Parathyroid adenoma (tissue), 2 donors: Measurements from ENCODE around the gene EEF1G.

Experiments used
- H2AFZ ChIP-seq: fragments of 300-600 bp; sonication (generic); one replicate; pipeline ENCODE4 v1.7.0; 2017; ENCODE audit warnings: antibody characterized with exemption, mild to moderate bottlenecking
- H3K27ac ChIP-seq: fragments of 300-600 bp; sonication (generic); one replicate; pipeline ENCODE4 v1.7.0; 2017
- H3K27me3 ChIP-seq: fragments of 300-600 bp; sonication (generic); one replicate; pipeline ENCODE4 v1.7.0; 2017; ENCODE audit warnings: low read length; ENCODE audit not compliant: control insufficient read depth, insufficient read depth
- H3K36me3 ChIP-seq: fragments of 300-600 bp; sonication (generic); one replicate; pipeline ENCODE4 v1.7.0; 2017; ENCODE audit warnings: low read length; ENCODE audit not compliant: control insufficient read depth, insufficient read depth
- H3K4me1 ChIP-seq: fragments of 300-600 bp; sonication (generic); one replicate; pipeline ENCODE4 v1.7.0; 2017; ENCODE audit warnings: control low read depth
- H3K4me2 ChIP-seq: fragments of 300-600 bp; sonication (generic); one replicate; pipeline ENCODE4 v1.7.0; 2017; ENCODE audit warnings: low read length
- H3K4me3 ChIP-seq: fragments of 300-600 bp; sonication (generic); one replicate; pipeline ENCODE4 v1.7.0; 2017; ENCODE audit warnings: low read depth, low read length
- H3K79me2 ChIP-seq: fragments of 300-600 bp; sonication (generic); one replicate; pipeline ENCODE4 v1.7.0; 2017; ENCODE audit warnings: control low read depth
- H3K9ac ChIP-seq: fragments of 300-600 bp; sonication (generic); one replicate; pipeline ENCODE4 v1.7.0; 2017; ENCODE audit warnings: mild to moderate bottlenecking
- H3K9me3 ChIP-seq: fragments of 300-600 bp; sonication (generic); one replicate; pipeline ENCODE4 v1.7.0; 2017; ENCODE audit warnings: low read length; ENCODE audit not compliant: control insufficient read depth
- TF ChIP-seq, protein P1 (sequence below): fragments of 300-600 bp; sonication (generic); IDR thresholded peaks from one replicate; pipeline ENCODE4 v1.7.0; 2017; ENCODE audit warnings: antibody characterized with exemption, mild to moderate bottlenecking
- donor health status: primary hyperparathyroidism.

The EEF1G gene

DNA sequence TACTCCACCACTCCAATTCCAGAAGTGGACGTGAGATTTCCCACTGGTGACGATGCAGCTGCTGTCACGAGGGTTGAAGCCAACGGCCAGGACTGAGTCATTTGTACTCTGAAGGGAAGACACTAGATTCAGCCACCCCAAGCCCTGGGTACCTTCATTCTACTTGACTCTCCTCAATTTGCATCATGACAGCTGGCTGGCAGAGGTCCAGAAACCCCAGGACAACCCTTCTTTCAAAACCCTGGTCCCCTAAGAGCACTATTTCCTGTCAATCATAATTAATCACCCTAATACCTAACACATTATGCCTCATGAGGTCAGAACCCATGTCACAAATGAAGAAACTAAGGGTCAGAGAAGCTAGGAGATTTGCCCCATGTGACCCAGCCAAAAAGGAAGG is 34.0 kb upstream of the EEF1G start:
- H3K36me3 ChIP-seq = no peaks in the 10 kb centered on the region
- no peaks in the 10 kb centered on the region for H3K79me2 ChIP-seq
- H3K9ac ChIP-seq = no peak overlapping the region
- no peak overlapping the region for H3K27ac ChIP-seq
- no peak overlapping the region for H3K4me2 ChIP-seq
- H3K27me3 ChIP-seq = no peaks in the 10 kb centered on the region
- no peak overlapping the region for H2AFZ ChIP-seq
- TF ChIP-seq, protein P1, sequence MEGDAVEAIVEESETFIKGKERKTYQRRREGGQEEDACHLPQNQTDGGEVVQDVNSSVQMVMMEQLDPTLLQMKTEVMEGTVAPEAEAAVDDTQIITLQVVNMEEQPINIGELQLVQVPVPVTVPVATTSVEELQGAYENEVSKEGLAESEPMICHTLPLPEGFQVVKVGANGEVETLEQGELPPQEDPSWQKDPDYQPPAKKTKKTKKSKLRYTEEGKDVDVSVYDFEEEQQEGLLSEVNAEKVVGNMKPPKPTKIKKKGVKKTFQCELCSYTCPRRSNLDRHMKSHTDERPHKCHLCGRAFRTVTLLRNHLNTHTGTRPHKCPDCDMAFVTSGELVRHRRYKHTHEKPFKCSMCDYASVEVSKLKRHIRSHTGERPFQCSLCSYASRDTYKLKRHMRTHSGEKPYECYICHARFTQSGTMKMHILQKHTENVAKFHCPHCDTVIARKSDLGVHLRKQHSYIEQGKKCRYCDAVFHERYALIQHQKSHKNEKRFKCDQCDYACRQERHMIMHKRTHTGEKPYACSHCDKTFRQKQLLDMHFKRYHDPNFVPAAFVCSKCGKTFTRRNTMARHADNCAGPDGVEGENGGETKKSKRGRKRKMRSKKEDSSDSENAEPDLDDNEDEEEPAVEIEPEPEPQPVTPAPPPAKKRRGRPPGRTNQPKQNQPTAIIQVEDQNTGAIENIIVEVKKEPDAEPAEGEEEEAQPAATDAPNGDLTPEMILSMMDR = no peak
- no peaks in the 10 kb centered on the region for H3K9me3 ChIP-seq
- H3K4me3 ChIP-seq = no peak overlapping the region
- no peaks in the 10 kb centered on the region for H3K4me1 ChIP-seq

DNA sequence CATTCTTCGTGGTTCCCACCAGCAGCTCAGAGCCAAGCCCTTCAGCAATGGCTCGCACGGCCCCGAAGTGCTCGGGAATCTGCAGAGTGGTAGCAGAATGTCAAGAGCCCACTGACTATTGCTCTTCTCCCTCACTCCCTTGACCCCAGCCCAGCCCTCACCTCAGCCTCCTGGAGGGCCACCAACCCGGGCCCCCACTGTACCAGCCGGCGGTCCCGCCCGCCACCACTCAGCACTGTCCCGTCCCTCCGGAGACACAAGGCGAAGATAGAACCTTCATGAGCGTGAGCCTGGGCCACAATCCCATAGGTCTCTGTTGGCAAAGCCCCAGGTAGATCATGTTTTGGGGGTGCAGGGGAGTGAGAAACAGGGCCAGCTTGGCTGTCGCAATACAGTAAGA is 32.2 kb upstream of the EEF1G start:
- no peaks in the 10 kb centered on the region for H3K27me3 ChIP-seq
- no peaks in the 10 kb centered on the region for H3K9me3 ChIP-seq
- H3K27ac ChIP-seq = no peak overlapping the region
- H3K4me3 ChIP-seq = no peak overlapping the region
- no peaks in the 10 kb centered on the region for H3K79me2 ChIP-seq
- no peak overlapping the region for H2AFZ ChIP-seq
- TF ChIP-seq, protein P1 = no peak
- H3K4me2 ChIP-seq = no peak overlapping the region
- H3K36me3 ChIP-seq = no peaks in the 10 kb centered on the region
- H3K9ac ChIP-seq = no peak overlapping the region
- no peaks in the 10 kb centered on the region for H3K4me1 ChIP-seq

DNA sequence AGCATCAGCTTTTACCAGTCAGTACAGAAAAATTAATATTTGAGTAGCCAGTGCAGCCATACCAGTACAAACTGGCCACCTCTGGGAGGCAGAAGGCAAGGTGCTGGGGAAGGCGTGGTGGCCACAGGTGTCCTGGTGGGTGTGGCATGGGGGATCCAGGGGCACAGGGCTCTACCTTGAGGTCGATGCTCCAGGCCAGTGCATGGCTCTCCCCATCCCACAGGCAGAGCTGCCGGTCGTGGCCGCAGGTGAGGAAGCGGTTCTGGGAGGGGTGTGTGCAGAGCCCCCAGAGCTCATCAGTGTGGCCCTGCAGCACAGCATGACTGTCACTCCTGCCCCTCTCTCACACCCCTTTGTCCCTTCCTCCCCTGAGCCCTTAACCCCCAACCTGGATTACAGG is 31.8 kb upstream of the EEF1G start:
- Histone ChIP-seq H3K79me2 (no peaks in the 10 kb centered on the region), H3K4me3 (no peak overlapping the region), H3K9ac (no peak overlapping the region), H2AFZ (no peak overlapping the region), H3K27ac (no peak overlapping the region), H3K4me2 (no peak overlapping the region), H3K9me3 (no peaks in the 10 kb centered on the region), H3K36me3 (no peaks in the 10 kb centered on the region), H3K27me3 (no peaks in the 10 kb centered on the region), H3K4me1 (no peaks in the 10 kb centered on the region)
- TF ChIP-seq, protein P1 = no peak

DNA sequence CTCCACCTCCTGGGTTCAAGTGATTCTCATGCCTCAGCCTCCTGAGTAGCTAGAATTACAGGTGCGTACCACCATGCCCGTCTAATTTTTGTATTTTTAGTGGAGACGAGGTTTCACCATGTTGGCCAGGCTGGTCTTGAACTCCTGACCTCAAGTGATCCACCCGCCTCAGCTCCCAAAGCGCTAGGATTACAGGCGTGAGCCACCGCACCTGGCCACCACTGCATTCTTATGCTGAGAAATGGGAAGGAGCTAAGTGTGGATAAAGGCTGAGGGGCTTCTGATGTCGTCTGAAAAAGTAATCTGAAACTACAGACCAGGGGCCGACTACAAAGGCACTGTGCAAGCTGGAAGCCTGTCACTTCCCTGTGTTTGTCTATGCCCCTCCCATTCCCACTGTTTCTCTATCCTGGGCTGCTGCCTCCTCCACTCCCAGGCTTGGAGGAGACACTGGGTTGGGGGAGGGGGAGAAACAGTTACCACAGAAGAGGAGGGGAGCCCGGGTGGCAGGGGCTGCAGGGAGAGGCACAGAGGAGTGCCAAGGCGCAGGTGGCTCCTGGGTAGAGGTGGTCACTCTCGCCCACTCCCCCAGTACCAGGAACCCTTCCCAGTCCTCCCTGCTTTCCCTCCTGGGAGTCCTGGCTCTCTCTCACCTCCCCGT is 30.9 kb upstream of the EEF1G start:
- Histone ChIP-seq H3K9me3 (no peaks in the 10 kb centered on the region), H2AFZ (no peak overlapping the region), H3K27ac (no peak overlapping the region), H3K27me3 (no peaks in the 10 kb centered on the region), H3K79me2 (no peaks in the 10 kb centered on the region), H3K9ac (no peak overlapping the region), H3K36me3 (no peaks in the 10 kb centered on the region), H3K4me3 (no peak overlapping the region), H3K4me1 (no peaks in the 10 kb centered on the region), H3K4me2 (no peak overlapping the region)
- TF ChIP-seq, protein P1 = no peak

DNA sequence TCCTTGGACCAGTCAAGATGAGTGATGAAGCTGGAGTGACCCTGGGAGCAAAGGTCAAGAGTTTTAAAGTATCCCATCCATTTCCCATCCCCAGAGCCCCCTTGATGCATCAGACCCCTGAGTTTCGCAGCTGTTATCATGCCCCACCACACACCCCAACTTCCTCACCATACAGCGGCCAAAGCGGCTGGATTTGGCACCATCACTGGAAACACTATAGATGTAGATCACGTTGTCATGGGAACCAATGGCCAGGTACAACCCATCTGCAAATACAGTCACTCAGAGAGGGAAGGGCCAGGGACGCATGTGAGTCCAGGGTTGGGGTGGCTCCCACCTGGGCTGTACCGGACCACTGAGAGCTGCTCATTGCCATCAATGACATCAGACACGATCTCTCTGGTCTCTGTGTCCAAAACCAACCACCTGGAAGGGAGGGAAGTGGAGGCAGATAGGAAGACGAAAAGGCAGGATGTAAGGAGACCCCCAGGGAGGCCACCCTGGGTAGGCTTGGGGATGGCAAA is 30.1 kb upstream of the EEF1G start:
- H3K4me3 ChIP-seq = no peak overlapping the region
- no peak overlapping the region for H3K9ac ChIP-seq
- no peak overlapping the region for H3K27ac ChIP-seq
- H3K27me3 ChIP-seq = no peaks in the 10 kb centered on the region
- H3K79me2 ChIP-seq = no peaks in the 10 kb centered on the region
- H3K4me1 ChIP-seq = no peaks in the 10 kb centered on the region
- no peak overlapping the region for H3K4me2 ChIP-seq
- no peaks in the 10 kb centered on the region for H3K9me3 ChIP-seq
- TF ChIP-seq, protein P1 = no peak
- H2AFZ ChIP-seq = no peak overlapping the region
- no peaks in the 10 kb centered on the region for H3K36me3 ChIP-seq
